ENCODE measurements around the gene COX5A. TPM values are rescaled to one million over a fixed set of nuclear protein-coding genes. Genes with fewer than 3 reads are reported as not detected.
"Not testable (repeated sequence)": the region's sequence is repeated elsewhere in the genome, so short reads cannot be mapped to it uniquely, and the experiment has no call there.

The COX5A gene
- total RNA-seq, 2 experiments from 2014 or later: 322 to 326 TPM

- ATAC-seq (peak; percentile 93), DNase-seq (peak; percentile 90)
- Mint-ChIP-seq H3K27me3 (no peaks in the 10 kb centered on the region), H3K9me3 (ENCODE audit: low read depth) (no peaks in the 10 kb centered on the region), H3K36me3 (peaks cover 29% of the 10 kb centered on the region), H3K4me3 (peak within 1 kb of the TSS; percentile 93), H3K27ac (peak within 1 kb of the TSS; percentile 95), H3K4me1 (peaks cover 34% of the 10 kb centered on the region)
- CTCF ChIA-PET: interaction anchor here (0.7 to 9.0 kb wide), 24 partner anchors 11 to 283 kb away, joined by 3 to 101 read pairs (median 4); partner anchors contain the start of genes RPP25 and SCAMP2
Observed at GRCh38 chr15:74906450-74907162, 31.3 kb downstream of the COX5A start, which contains the start of gene FAM219B. Gene FAM219B (minus strand): TSS chr15:74906851. CDS start chr15:74906800, 51 bp downstream.

- Mint-ChIP-seq H3K36me3 (peaks cover 25% of the 10 kb centered on the region), H3K4me3 (peak overlapping the region; percentile 93), H3K27me3 (no peaks in the 10 kb centered on the region), H3K27ac (peak overlapping the region; percentile 79), H3K4me1 (peaks cover 40% of the 10 kb centered on the region), H3K9me3 (ENCODE audit: low read depth) (no peaks in the 10 kb centered on the region)
- DNase-seq (peak; percentile 56), ATAC-seq (peak; percentile 35)
- CTCF ChIA-PET: interaction anchor here (0.7 to 9.0 kb wide), 26 partner anchors 10 to 282 kb away, joined by 3 to 101 read pairs (median 4); partner anchors contain the start of genes MPI, RPP25 and SCAMP2
Observed at GRCh38 chr15:74906067-74906449, 31.8 kb downstream of the COX5A start.

GRCh38 chr15:74904190-74904805 lies 33.6 kb downstream of the COX5A start:
- ATAC-seq (no peak), DNase-seq (no peak)
- CTCF ChIA-PET: interaction anchor here (0.6 to 9.0 kb wide), 8 partner anchors 10 to 273 kb away, joined by 3 to 101 read pairs (median 4); no protein-coding TSS in a partner anchor
- Mint-ChIP-seq H3K9me3 (ENCODE audit: low read depth) (no peaks in the 10 kb centered on the region), H3K27me3 (no peaks in the 10 kb centered on the region), H3K4me1 (peaks cover 44% of the 10 kb centered on the region), H3K27ac (peak overlapping the region; percentile 52), H3K36me3 (peaks cover 36% of the 10 kb centered on the region), H3K4me3 (peak overlapping the region; percentile 93)

GRCh38 chr15:74903676-74904075 lies 34.2 kb downstream of the COX5A start:
- H3K4me1 Mint-ChIP-seq: peaks cover 50% of the 10 kb centered on the region
- peak overlapping the region; percentile 11 for H3K27ac Mint-ChIP-seq
- no peak overlapping the region for H3K4me3 Mint-ChIP-seq
- no peaks in the 10 kb centered on the region for H3K9me3 Mint-ChIP-seq (ENCODE audit: low read depth)
- peaks cover 41% of the 10 kb centered on the region for H3K36me3 Mint-ChIP-seq
- CTCF ChIA-PET: interaction anchor here (0.6 to 9.0 kb wide), 6 partner anchors 10 to 272 kb away, joined by 3 to 101 read pairs (median 6); no protein-coding TSS in a partner anchor
- no peaks in the 10 kb centered on the region for H3K27me3 Mint-ChIP-seq
- DNase-seq (no peak), ATAC-seq (no peak)

GRCh38 chr15:74902295-74903075 lies 35.4 kb downstream of the COX5A start:
- no peak overlapping the region for H3K4me3 Mint-ChIP-seq

GRCh38 chr15:74901612-74902063 lies 36.2 kb downstream of the COX5A start:
- Mint-ChIP-seq H3K27ac (peak overlapping the region; percentile 17), H3K36me3 (peaks cover 44% of the 10 kb centered on the region), H3K4me3 (no peak overlapping the region), H3K27me3 (no peaks in the 10 kb centered on the region), H3K4me1 (peaks cover 51% of the 10 kb centered on the region), H3K9me3 (ENCODE audit: low read depth) (no peaks in the 10 kb centered on the region)
- ATAC-seq (peak; percentile 52), DNase-seq (peak; percentile 75)
- CTCF ChIA-PET: interaction anchor here (0.7 to 9.0 kb wide), 60 partner anchors 10 to 284 kb away, joined by 3 to 101 read pairs (median 6); partner anchors contain the start of genes COX5A, CPLX3, CYP1A1 and MPI

More at GRCh38 chr15:74902295-74903075, 35.4 kb downstream of the COX5A start:
- Mint-ChIP-seq H3K27me3 (no peaks in the 10 kb centered on the region), H3K36me3 (peaks cover 41% of the 10 kb centered on the region), H3K27ac (peak overlapping the region; percentile 37), H3K9me3 (ENCODE audit: low read depth) (no peaks in the 10 kb centered on the region), H3K4me1 (peaks cover 55% of the 10 kb centered on the region)
- CTCF ChIA-PET: interaction anchor here (0.6 to 9.0 kb wide), 55 partner anchors 9 to 285 kb away, joined by 3 to 101 read pairs (median 6); partner anchors contain the start of genes COX5A, CPLX3, CYP1A1 and MPI
- DNase-seq (no peak), ATAC-seq (no peak)

- ATAC-seq (no peak), DNase-seq (no peak)
- Mint-ChIP-seq H3K27ac (no peak overlapping the region), H3K4me3 (no peak overlapping the region), H3K4me1 (peaks cover 50% of the 10 kb centered on the region), H3K9me3 (ENCODE audit: low read depth) (no peaks in the 10 kb centered on the region), H3K27me3 (no peaks in the 10 kb centered on the region), H3K36me3 (peaks cover 44% of the 10 kb centered on the region)
- CTCF ChIA-PET: interaction anchor here (1.1 to 6.2 kb wide), 7 partner anchors 6 to 128 kb away, joined by 3 to 67 read pairs (median 4); partner anchors contain the start of genes FAM219B, MPI and SCAMP2
Observed at GRCh38 chr15:74897300-74897701, 40.6 kb downstream of the COX5A start.

- no peak for ATAC-seq
- Mint-ChIP-seq H3K36me3 (peaks cover 46% of the 10 kb centered on the region), H3K27me3 (no peaks in the 10 kb centered on the region), H3K9me3 (ENCODE audit: low read depth) (no peaks in the 10 kb centered on the region), H3K27ac (no peak overlapping the region), H3K4me3 (no peak overlapping the region), H3K4me1 (peaks cover 47% of the 10 kb centered on the region)
- no peak for DNase-seq
- CTCF ChIA-PET: interaction anchor here (1.1 to 5.9 kb wide), 4 partner anchors 10 to 125 kb away, joined by 3 to 35 read pairs (median 4); partner anchors contain the start of gene FAM219B
Observed at GRCh38 chr15:74896316-74896715, 41.6 kb downstream of the COX5A start.

- Mint-ChIP-seq H3K4me3 (no peak overlapping the region), H3K36me3 (peaks cover 48% of the 10 kb centered on the region), H3K9me3 (ENCODE audit: low read depth) (no peaks in the 10 kb centered on the region), H3K27me3 (no peaks in the 10 kb centered on the region), H3K27ac (peak overlapping the region; percentile 36), H3K4me1 (peaks cover 49% of the 10 kb centered on the region)
- ATAC-seq: no peak
- CTCF ChIA-PET: interaction anchor here (0.9 to 5.9 kb wide), 3 partner anchors 11 to 261 kb away, joined by 3 to 35 read pairs (median 4); partner anchors contain the start of gene FAM219B
- DNase-seq: no peak
Observed at GRCh38 chr15:74895830-74896229, 42.0 kb downstream of the COX5A start.

- H3K27me3 Mint-ChIP-seq; ATAC-seq; H3K4me3 Mint-ChIP-seq; DNase-seq; H3K27ac Mint-ChIP-seq; H3K9me3 Mint-ChIP-seq (ENCODE audit: low read depth): not testable (repeated sequence)
- H3K36me3 Mint-ChIP-seq: peaks cover 38% of the 10 kb centered on the region
- peaks cover 59% of the 10 kb centered on the region for H3K4me1 Mint-ChIP-seq
- CTCF ChIA-PET: interaction anchor here (0.7 to 6.1 kb wide), 12 partner anchors 6 to 112 kb away, joined by 3 to 43 read pairs (median 3); partner anchors contain the start of genes CSK, FAM219B, SCAMP2 and ULK3
Observed at GRCh38 chr15:74894383-74894782, 43.5 kb downstream of the COX5A start.

- Mint-ChIP-seq H3K9me3 (ENCODE audit: low read depth) (no peaks in the 10 kb centered on the region), H3K27ac (peak overlapping the region; percentile 94), H3K27me3 (no peaks in the 10 kb centered on the region), H3K36me3 (peaks cover 33% of the 10 kb centered on the region), H3K4me1 (peaks cover 56% of the 10 kb centered on the region), H3K4me3 (peak overlapping the region; percentile 34)
- DNase-seq (peak; percentile 82), ATAC-seq (peak; percentile 62)
- CTCF ChIA-PET: interaction anchor here (0.6 to 6.1 kb wide), 16 partner anchors 7 to 117 kb away, joined by 3 to 43 read pairs (median 4); partner anchors contain the start of genes FAM219B, SCAMP2 and ULK3
Observed at GRCh38 chr15:74893627-74894026, 44.2 kb downstream of the COX5A start.

GRCh38 chr15:74892931-74893330 lies 44.9 kb downstream of the COX5A start:
- no peaks in the 10 kb centered on the region for H3K9me3 Mint-ChIP-seq (ENCODE audit: low read depth)
- DNase-seq (no peak), ATAC-seq (no peak)
- H3K4me3 Mint-ChIP-seq: no peak overlapping the region
- H3K36me3 Mint-ChIP-seq: peaks cover 33% of the 10 kb centered on the region
- no peaks in the 10 kb centered on the region for H3K27me3 Mint-ChIP-seq
- H3K4me1 Mint-ChIP-seq: peaks cover 51% of the 10 kb centered on the region
- CTCF ChIA-PET: interaction anchor here (1.3 to 6.1 kb wide), 5 partner anchors 7 to 35 kb away, joined by 3 to 43 read pairs (median 10); partner anchors contain the start of gene FAM219B
- H3K27ac Mint-ChIP-seq: peak overlapping the region; percentile 94

Data from activated CD8-positive, alpha-beta memory T cell treated with anti-CD3 and anti-CD28 coated beads, Interleukin-2, amount 10 ng/mL, durations not matched to agents 7 days and 5 days (primary cell).